Activated naive CD8-positive, alpha-beta T cell treated with anti-CD3 and anti-CD28 coated beads, Interleukin-2, amount 50 U/mL, for 24 hours (primary cell): ENCODE data around the gene EHMT1.
"Not testable (repeated sequence)": the region's sequence is repeated elsewhere in the genome, so short reads cannot be mapped to it uniquely, and the experiment has no call there.

ENCODE experiments used
- ATAC-seq: fragments of 150-1000 bp; cut with Tn5 transposase; one replicate; pipeline ENCODE4 v1.10.0; 2021
- DNase-seq: peaks from one replicate; pipeline ENCODE4 v3.0.0; 2021
- H3K27ac Mint-ChIP-seq: one replicate; pipeline ENCODE4 v1.8.0; 2021; ENCODE audit warnings: mild to moderate bottlenecking, mixed read lengths
- H3K27me3 Mint-ChIP-seq: one replicate; pipeline ENCODE4 v1.8.0; 2021; ENCODE audit warnings: mixed read lengths
- H3K36me3 Mint-ChIP-seq: one replicate; pipeline ENCODE4 v1.8.0; 2021; ENCODE audit warnings: low read depth, mixed read lengths
- H3K4me1 Mint-ChIP-seq: one replicate; pipeline ENCODE4 v1.8.0; 2021; ENCODE audit warnings: mixed read lengths
- H3K4me3 Mint-ChIP-seq: one replicate; pipeline ENCODE4 v1.8.0; 2021; ENCODE audit warnings: mild to moderate bottlenecking, moderate library complexity, mixed read lengths
- H3K9me3 Mint-ChIP-seq: one replicate; pipeline ENCODE4 v1.8.0; 2021; ENCODE audit warnings: mixed read lengths

Gene EHMT1

GRCh38 chr9:137709411-137710101 lies 90.8 kb downstream of the EHMT1 start:
- Mint-ChIP-seq H3K36me3 (peaks cover 30% of the 10 kb centered on the region), H3K27ac (no peak overlapping the region), H3K4me1 (peaks cover 44% of the 10 kb centered on the region), H3K27me3 (no peaks in the 10 kb centered on the region), H3K9me3 (peaks cover 5% of the 10 kb centered on the region), H3K4me3 (no peak overlapping the region)
- ATAC-seq (no peak), DNase-seq (no peak)

- DNase-seq, result no peak
- H3K27me3 Mint-ChIP-seq, result no peaks in the 10 kb centered on the region
- ATAC-seq, result no peak
- no peak overlapping the region for H3K4me3 Mint-ChIP-seq
- H3K4me1 Mint-ChIP-seq, result peaks cover 44% of the 10 kb centered on the region
- H3K36me3 Mint-ChIP-seq, result peaks cover 40% of the 10 kb centered on the region
- peaks cover 13% of the 10 kb centered on the region for H3K9me3 Mint-ChIP-seq
- no peak overlapping the region for H3K27ac Mint-ChIP-seq
Observed at GRCh38 chr9:137710704-137711103, 91.9 kb downstream of the EHMT1 start.

- H3K4me3 Mint-ChIP-seq, result no peak overlapping the region
- H3K4me1 Mint-ChIP-seq, result peaks cover 41% of the 10 kb centered on the region
- no peak for DNase-seq
- no peaks in the 10 kb centered on the region for H3K27me3 Mint-ChIP-seq
- peaks cover 45% of the 10 kb centered on the region for H3K36me3 Mint-ChIP-seq
- peak overlapping the region; percentile 37 for H3K27ac Mint-ChIP-seq
- ATAC-seq, result no peak
- H3K9me3 Mint-ChIP-seq, result peaks cover 15% of the 10 kb centered on the region
Observed at GRCh38 chr9:137711678-137712105, 92.9 kb downstream of the EHMT1 start.

- H3K9me3 Mint-ChIP-seq, result peaks cover 19% of the 10 kb centered on the region
- H3K4me3 Mint-ChIP-seq, result no peak overlapping the region
- peak overlapping the region; percentile 80 for H3K27ac Mint-ChIP-seq
- H3K4me1 Mint-ChIP-seq, result peaks cover 32% of the 10 kb centered on the region
- DNase-seq (no peak), ATAC-seq (no peak)
- peaks cover 71% of the 10 kb centered on the region for H3K36me3 Mint-ChIP-seq
- H3K27me3 Mint-ChIP-seq, result no peaks in the 10 kb centered on the region
Observed at GRCh38 chr9:137715321-137715720, 96.5 kb downstream of the EHMT1 start.

- H3K4me3 Mint-ChIP-seq, ATAC-seq, DNase-seq, H3K27me3 Mint-ChIP-seq: not testable (repeated sequence)
- Mint-ChIP-seq H3K27ac (peak overlapping the region; percentile 80), H3K9me3 (peaks cover 19% of the 10 kb centered on the region), H3K36me3 (peaks cover 72% of the 10 kb centered on the region), H3K4me1 (peaks cover 32% of the 10 kb centered on the region)
Observed at GRCh38 chr9:137715866-137716693, 97.3 kb downstream of the EHMT1 start.

GRCh38 chr9:137716694-137717287 lies 98.0 kb downstream of the EHMT1 start:
- DNase-seq (no peak), ATAC-seq (no peak)
- H3K27me3 Mint-ChIP-seq, result no peaks in the 10 kb centered on the region
- H3K4me3 Mint-ChIP-seq, result no peak overlapping the region
- H3K36me3 Mint-ChIP-seq, result peaks cover 73% of the 10 kb centered on the region
- H3K9me3 Mint-ChIP-seq, result peaks cover 24% of the 10 kb centered on the region
- peaks cover 37% of the 10 kb centered on the region for H3K4me1 Mint-ChIP-seq
- peak overlapping the region; percentile 59 for H3K27ac Mint-ChIP-seq

GRCh38 chr9:137717776-137718327 lies 99.0 kb downstream of the EHMT1 start:
- DNase-seq (no peak), ATAC-seq (no peak)
- peaks cover 40% of the 10 kb centered on the region for H3K4me1 Mint-ChIP-seq
- H3K36me3 Mint-ChIP-seq, result peaks cover 73% of the 10 kb centered on the region
- H3K27ac Mint-ChIP-seq, result peak overlapping the region; percentile 14
- no peak overlapping the region for H3K4me3 Mint-ChIP-seq
- H3K9me3 Mint-ChIP-seq, result peaks cover 25% of the 10 kb centered on the region
- H3K27me3 Mint-ChIP-seq, result no peaks in the 10 kb centered on the region

- Mint-ChIP-seq H3K4me3 (no peak overlapping the region), H3K36me3 (peaks cover 72% of the 10 kb centered on the region), H3K27ac (no peak overlapping the region), H3K9me3 (peaks cover 21% of the 10 kb centered on the region), H3K27me3 (no peaks in the 10 kb centered on the region), H3K4me1 (peaks cover 45% of the 10 kb centered on the region)
- DNase-seq (no peak), ATAC-seq (no peak)
Observed at GRCh38 chr9:137719194-137719593, 100.4 kb downstream of the EHMT1 start.

GRCh38 chr9:137720571-137721110 lies 101.8 kb downstream of the EHMT1 start:
- H3K4me1 Mint-ChIP-seq, result peaks cover 39% of the 10 kb centered on the region
- H3K27me3 Mint-ChIP-seq, result no peaks in the 10 kb centered on the region
- H3K9me3 Mint-ChIP-seq, result peaks cover 21% of the 10 kb centered on the region
- ATAC-seq (no peak), DNase-seq (no peak)
- H3K27ac Mint-ChIP-seq, result no peak overlapping the region
- H3K36me3 Mint-ChIP-seq, result peaks cover 69% of the 10 kb centered on the region
- H3K4me3 Mint-ChIP-seq, result no peak overlapping the region

GRCh38 chr9:137721479-137721878 lies 102.7 kb downstream of the EHMT1 start:
- H3K36me3 Mint-ChIP-seq, result peaks cover 74% of the 10 kb centered on the region
- peak overlapping the region; percentile 81 for H3K27ac Mint-ChIP-seq
- peaks cover 41% of the 10 kb centered on the region for H3K4me1 Mint-ChIP-seq
- no peak for ATAC-seq
- peaks cover 22% of the 10 kb centered on the region for H3K9me3 Mint-ChIP-seq
- no peak for DNase-seq
- peak overlapping the region; percentile 2 for H3K4me3 Mint-ChIP-seq
- H3K27me3 Mint-ChIP-seq, result no peaks in the 10 kb centered on the region

- peaks cover 43% of the 10 kb centered on the region for H3K4me1 Mint-ChIP-seq
- peaks cover 74% of the 10 kb centered on the region for H3K36me3 Mint-ChIP-seq
- ATAC-seq, result no peak
Observed at GRCh38 chr9:137721899-137722298, 103.1 kb downstream of the EHMT1 start.

GRCh38 chr9:137722481-137722880 lies 103.7 kb downstream of the EHMT1 start:
- Mint-ChIP-seq H3K27ac (peak overlapping the region; percentile 81), H3K4me1 (peaks cover 42% of the 10 kb centered on the region), H3K27me3 (no peaks in the 10 kb centered on the region), H3K36me3 (peaks cover 74% of the 10 kb centered on the region), H3K9me3 (peaks cover 26% of the 10 kb centered on the region), H3K4me3 (peak overlapping the region; percentile 43)
- DNase-seq (no peak), ATAC-seq (peak; percentile 52)

More at GRCh38 chr9:137721899-137722298, 103.1 kb downstream of the EHMT1 start:
- no peaks in the 10 kb centered on the region for H3K27me3 Mint-ChIP-seq
- H3K4me3 Mint-ChIP-seq, result peak overlapping the region; percentile 43
- H3K9me3 Mint-ChIP-seq, result peaks cover 26% of the 10 kb centered on the region
- peak overlapping the region; percentile 81 for H3K27ac Mint-ChIP-seq
- DNase-seq, result no peak

GRCh38 chr9:137723356-137723755 lies 104.6 kb downstream of the EHMT1 start:
- peak overlapping the region; percentile 8 for H3K4me3 Mint-ChIP-seq
- H3K27ac Mint-ChIP-seq, result peak overlapping the region; percentile 72
- ATAC-seq, H3K27me3 Mint-ChIP-seq, DNase-seq: not testable (repeated sequence)
- peaks cover 22% of the 10 kb centered on the region for H3K9me3 Mint-ChIP-seq
- H3K36me3 Mint-ChIP-seq, result peaks cover 70% of the 10 kb centered on the region
- H3K4me1 Mint-ChIP-seq, result peaks cover 39% of the 10 kb centered on the region

- ATAC-seq (peak; percentile 64), DNase-seq (no peak)
- peak overlapping the region; percentile 8 for H3K4me3 Mint-ChIP-seq
- H3K4me1 Mint-ChIP-seq, result peaks cover 39% of the 10 kb centered on the region
- H3K27me3 Mint-ChIP-seq, result no peaks in the 10 kb centered on the region
- peak overlapping the region; percentile 72 for H3K27ac Mint-ChIP-seq
- peaks cover 22% of the 10 kb centered on the region for H3K9me3 Mint-ChIP-seq
- peaks cover 68% of the 10 kb centered on the region for H3K36me3 Mint-ChIP-seq
Observed at GRCh38 chr9:137723783-137724445, 105.1 kb downstream of the EHMT1 start.
